SK-N-SH treated with all-trans-retinoic acid at 6 μM for 48 hours (cell line): Measurements from ENCODE around the gene MBNL2.

ENCODE experiments used
- ATAC-seq: fragments of 200-7000 bp; cut with Tn5 transposase; 3 replicates; pipeline ENCODE4 v1.9.1; 2020; ENCODE audit warnings: mild to moderate bottlenecking, moderate library complexity
- ARNTL ChIP-seq: fragments of 450-650 bp; formaldehyde crosslinking; IDR thresholded peaks from 2 replicates; pipeline ENCODE4 v1.5.0; 2020; ENCODE audit warnings: low read depth, mild to moderate bottlenecking, moderate library complexity, borderline replicate concordance
- CSDC2 ChIP-seq: fragments of 250-450 bp; sonication (Bioruptor Pico); IDR thresholded peaks from 2 replicates; pipeline ENCODE4 v1.5.0; 2020; ENCODE audit warnings: mild to moderate bottlenecking, moderate library complexity
- ESRRG ChIP-seq: fragments of 250-450 bp; sonication (Bioruptor Pico); IDR thresholded peaks from 2 replicates; pipeline ENCODE4 v1.6.1; 2021; ENCODE audit warnings: mild to moderate bottlenecking
- GLIS3 ChIP-seq: fragments of 250-450 bp; sonication (Bioruptor Pico); IDR thresholded peaks from 2 replicates; pipeline ENCODE4 v1.5.0; 2020; ENCODE audit warnings: mild to moderate bottlenecking, moderate library complexity
- ISL1 ChIP-seq: fragments of 250-450 bp; sonication (Bioruptor Pico); IDR thresholded peaks from 2 replicates; pipeline ENCODE4 v2.1.2; 2022; ENCODE audit warnings: mild to moderate bottlenecking, moderate library complexity
- OSR1 ChIP-seq: fragments of 250-450 bp; sonication (Bioruptor Pico); IDR thresholded peaks from 2 replicates; pipeline ENCODE4 v1.8.0; 2022; ENCODE audit warnings: moderate library complexity, mild to moderate bottlenecking, inconsistent platforms
- PPARA ChIP-seq: fragments of 250-450 bp; sonication (Bioruptor Pico); IDR thresholded peaks from 2 replicates; pipeline ENCODE4 v1.5.0; 2020; ENCODE audit warnings: mild to moderate bottlenecking, borderline replicate concordance
- RARB ChIP-seq: fragments of 250-450 bp; sonication (Bioruptor Pico); IDR thresholded peaks from 2 replicates; pipeline ENCODE4 v1.8.0; 2021; ENCODE audit warnings: mild to moderate bottlenecking, moderate library complexity
- TCF4 ChIP-seq: fragments of 250-450 bp; sonication (Bioruptor Pico); IDR thresholded peaks from 2 replicates; pipeline ENCODE4 v1.8.0; 2021; ENCODE audit warnings: mild to moderate bottlenecking, moderate library complexity, borderline replicate concordance
- TOX ChIP-seq: fragments of 250-450 bp; sonication (Bioruptor Pico); IDR thresholded peaks from 2 replicates; pipeline ENCODE4 v1.8.0; 2021; ENCODE audit warnings: mild to moderate bottlenecking, moderate library complexity, borderline replicate concordance
- ZC3H10 ChIP-seq: fragments of 250-450 bp; sonication (Bioruptor Pico); IDR thresholded peaks from 2 replicates; pipeline ENCODE4 v1.5.1; 2021; ENCODE audit warnings: mild to moderate bottlenecking, moderate library complexity
- ZFP3 ChIP-seq: fragments of 250-450 bp; sonication (Bioruptor Pico); IDR thresholded peaks from 2 replicates; pipeline ENCODE4 v1.5.0; 2020; ENCODE audit warnings: mild to moderate bottlenecking, moderate library complexity
- ZFP30 ChIP-seq: fragments of 450-650 bp; formaldehyde crosslinking; IDR thresholded peaks from 2 replicates; pipeline ENCODE4 v1.5.0; 2022; ENCODE audit warnings: mild to moderate bottlenecking, moderate library complexity
- ZNF565 ChIP-seq: fragments of 450-650 bp; formaldehyde crosslinking; conservative IDR thresholded peaks from 2 replicates; pipeline ENCODE4 v1.5.0; 2020; ENCODE audit warnings: low read depth, mild to moderate bottlenecking, moderate library complexity
- ZNF70 ChIP-seq: fragments of 450-650 bp; formaldehyde crosslinking; IDR thresholded peaks from 2 replicates; pipeline ENCODE4 v1.5.0; 2020; ENCODE audit warnings: mild to moderate bottlenecking, moderate library complexity
- ZNF8 ChIP-seq: fragments of 450-650 bp; formaldehyde crosslinking; IDR thresholded peaks from 2 replicates; pipeline ENCODE4 v1.5.0; 2020; ENCODE audit warnings: mild to moderate bottlenecking, moderate library complexity
- TF ChIP-seq, protein P1 (sequence below): fragments of 250-450 bp; sonication (Bioruptor Pico); IDR thresholded peaks from 2 replicates; pipeline ENCODE4 v1.5.1; 2020; ENCODE audit warnings: low read depth, mild to moderate bottlenecking, moderate library complexity
- TF ChIP-seq, protein P2 (sequence below): fragments of 250-450 bp; sonication (Bioruptor Pico); IDR thresholded peaks from 2 replicates; pipeline ENCODE4 v1.5.0; 2020; ENCODE audit warnings: mild to moderate bottlenecking, moderate library complexity
- TF ChIP-seq, protein P3 (sequence below): fragments of 250-450 bp; sonication (Bioruptor Pico); IDR thresholded peaks from 2 replicates; pipeline ENCODE4 v1.8.0; 2020; ENCODE audit warnings: mild to moderate bottlenecking, moderate library complexity, borderline replicate concordance
- TF ChIP-seq, protein P4 (sequence below): fragments of 250-450 bp; sonication (Bioruptor Pico); IDR thresholded peaks from 2 replicates; pipeline ENCODE4 v1.5.1; 2021; ENCODE audit warnings: mild to moderate bottlenecking, moderate library complexity
- TF ChIP-seq, protein P5 (sequence below): fragments of 250-450 bp; sonication (Bioruptor Pico); IDR thresholded peaks from 2 replicates; pipeline ENCODE4 v1.8.0; 2021; ENCODE audit warnings: low read depth, mild to moderate bottlenecking, moderate library complexity, borderline replicate concordance

The MBNL2 gene

DNA sequence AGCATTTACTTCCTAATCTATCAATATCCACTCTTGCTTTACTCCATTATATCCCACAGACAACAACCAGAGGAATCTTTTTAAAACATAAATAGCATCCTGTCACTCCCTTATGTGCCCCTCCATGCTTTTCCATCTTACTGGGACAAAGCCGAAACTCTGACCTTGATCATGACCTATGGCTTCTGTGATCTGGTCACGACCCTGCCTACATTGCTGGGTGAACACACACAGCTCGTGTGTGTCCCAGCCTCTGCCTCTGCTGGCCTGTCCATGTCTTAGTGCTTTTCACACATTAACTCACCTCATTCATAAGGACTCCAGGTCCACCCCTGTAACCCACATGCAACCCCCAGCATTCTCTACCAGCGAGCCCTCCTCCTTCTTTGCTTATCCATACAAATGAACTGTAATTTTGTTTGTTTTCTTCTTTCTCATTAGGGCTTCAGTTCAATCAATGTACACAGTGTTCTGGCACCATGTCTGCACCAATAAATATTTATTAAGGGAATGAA, 115.9 kb downstream of the MBNL2 start:
- TF ChIP-seq, protein P1, sequence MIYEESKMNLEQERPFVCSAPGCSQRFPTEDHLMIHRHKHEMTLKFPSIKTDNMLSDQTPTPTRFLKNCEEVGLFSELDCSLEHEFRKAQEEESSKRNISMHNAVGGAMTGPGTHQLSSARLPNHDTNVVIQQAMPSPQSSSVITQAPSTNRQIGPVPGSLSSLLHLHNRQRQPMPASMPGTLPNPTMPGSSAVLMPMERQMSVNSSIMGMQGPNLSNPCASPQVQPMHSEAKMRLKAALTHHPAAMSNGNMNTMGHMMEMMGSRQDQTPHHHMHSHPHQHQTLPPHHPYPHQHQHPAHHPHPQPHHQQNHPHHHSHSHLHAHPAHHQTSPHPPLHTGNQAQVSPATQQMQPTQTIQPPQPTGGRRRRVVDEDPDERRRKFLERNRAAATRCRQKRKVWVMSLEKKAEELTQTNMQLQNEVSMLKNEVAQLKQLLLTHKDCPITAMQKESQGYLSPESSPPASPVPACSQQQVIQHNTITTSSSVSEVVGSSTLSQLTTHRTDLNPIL (CRISPR knock-in tag): no peak
- TF ChIP-seq OSR1: no peak
- TF ChIP-seq ESRRG (CRISPR knock-in tag): no peak
- no peak for TF ChIP-seq RARB (CRISPR knock-in tag)
- TF ChIP-seq ARNTL (CRISPR knock-in tag): no peak
- no peak for TF ChIP-seq ZNF565 (CRISPR knock-in tag)
- TF ChIP-seq ZNF70 (CRISPR knock-in tag): no peak
- no peak for TF ChIP-seq PPARA (CRISPR knock-in tag)
- no peak for TF ChIP-seq ZNF8
- ATAC-seq: no peak

DNA sequence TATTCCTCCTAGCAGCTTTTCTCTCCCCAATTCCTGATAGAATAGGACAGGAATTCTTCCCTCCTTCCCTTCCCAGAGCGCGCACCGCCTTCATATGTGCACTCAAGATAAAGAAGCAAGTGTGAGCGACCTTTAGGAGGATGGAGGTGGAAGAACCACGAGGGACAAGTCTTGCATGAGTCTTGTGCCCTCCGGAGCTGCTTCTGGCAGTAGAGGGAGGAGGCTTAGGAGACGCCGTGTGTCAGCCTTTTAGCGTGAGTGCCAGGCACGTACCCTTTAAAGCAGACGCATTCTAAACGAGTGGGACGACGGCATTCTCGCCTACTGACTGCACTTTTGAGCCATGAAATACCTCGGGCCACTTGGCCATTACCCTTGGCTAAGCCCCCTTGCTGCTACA, 116.4 kb downstream of the MBNL2 start:
- TF ChIP-seq, protein P2, sequence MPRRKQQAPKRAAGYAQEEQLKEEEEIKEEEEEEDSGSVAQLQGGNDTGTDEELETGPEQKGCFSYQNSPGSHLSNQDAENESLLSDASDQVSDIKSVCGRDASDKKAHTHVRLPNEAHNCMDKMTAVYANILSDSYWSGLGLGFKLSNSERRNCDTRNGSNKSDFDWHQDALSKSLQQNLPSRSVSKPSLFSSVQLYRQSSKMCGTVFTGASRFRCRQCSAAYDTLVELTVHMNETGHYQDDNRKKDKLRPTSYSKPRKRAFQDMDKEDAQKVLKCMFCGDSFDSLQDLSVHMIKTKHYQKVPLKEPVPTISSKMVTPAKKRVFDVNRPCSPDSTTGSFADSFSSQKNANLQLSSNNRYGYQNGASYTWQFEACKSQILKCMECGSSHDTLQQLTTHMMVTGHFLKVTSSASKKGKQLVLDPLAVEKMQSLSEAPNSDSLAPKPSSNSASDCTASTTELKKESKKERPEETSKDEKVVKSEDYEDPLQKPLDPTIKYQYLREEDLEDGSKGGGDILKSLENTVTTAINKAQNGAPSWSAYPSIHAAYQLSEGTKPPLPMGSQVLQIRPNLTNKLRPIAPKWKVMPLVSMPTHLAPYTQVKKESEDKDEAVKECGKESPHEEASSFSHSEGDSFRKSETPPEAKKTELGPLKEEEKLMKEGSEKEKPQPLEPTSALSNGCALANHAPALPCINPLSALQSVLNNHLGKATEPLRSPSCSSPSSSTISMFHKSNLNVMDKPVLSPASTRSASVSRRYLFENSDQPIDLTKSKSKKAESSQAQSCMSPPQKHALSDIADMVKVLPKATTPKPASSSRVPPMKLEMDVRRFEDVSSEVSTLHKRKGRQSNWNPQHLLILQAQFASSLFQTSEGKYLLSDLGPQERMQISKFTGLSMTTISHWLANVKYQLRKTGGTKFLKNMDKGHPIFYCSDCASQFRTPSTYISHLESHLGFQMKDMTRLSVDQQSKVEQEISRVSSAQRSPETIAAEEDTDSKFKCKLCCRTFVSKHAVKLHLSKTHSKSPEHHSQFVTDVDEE (CRISPR knock-in tag): no peak
- TF ChIP-seq, protein P3, sequence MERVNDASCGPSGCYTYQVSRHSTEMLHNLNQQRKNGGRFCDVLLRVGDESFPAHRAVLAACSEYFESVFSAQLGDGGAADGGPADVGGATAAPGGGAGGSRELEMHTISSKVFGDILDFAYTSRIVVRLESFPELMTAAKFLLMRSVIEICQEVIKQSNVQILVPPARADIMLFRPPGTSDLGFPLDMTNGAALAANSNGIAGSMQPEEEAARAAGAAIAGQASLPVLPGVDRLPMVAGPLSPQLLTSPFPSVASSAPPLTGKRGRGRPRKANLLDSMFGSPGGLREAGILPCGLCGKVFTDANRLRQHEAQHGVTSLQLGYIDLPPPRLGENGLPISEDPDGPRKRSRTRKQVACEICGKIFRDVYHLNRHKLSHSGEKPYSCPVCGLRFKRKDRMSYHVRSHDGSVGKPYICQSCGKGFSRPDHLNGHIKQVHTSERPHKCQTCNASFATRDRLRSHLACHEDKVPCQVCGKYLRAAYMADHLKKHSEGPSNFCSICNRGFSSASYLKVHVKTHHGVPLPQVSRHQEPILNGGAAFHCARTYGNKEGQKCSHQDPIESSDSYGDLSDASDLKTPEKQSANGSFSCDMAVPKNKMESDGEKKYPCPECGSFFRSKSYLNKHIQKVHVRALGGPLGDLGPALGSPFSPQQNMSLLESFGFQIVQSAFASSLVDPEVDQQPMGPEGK: no peak
- TF ChIP-seq ARNTL (CRISPR knock-in tag): no peak
- TF ChIP-seq GLIS3 (CRISPR knock-in tag): no peak
- no peak for TF ChIP-seq TOX (CRISPR knock-in tag)
- no peak for TF ChIP-seq TCF4 (CRISPR knock-in tag)
- TF ChIP-seq ZC3H10: no peak
- TF ChIP-seq, protein P4, sequence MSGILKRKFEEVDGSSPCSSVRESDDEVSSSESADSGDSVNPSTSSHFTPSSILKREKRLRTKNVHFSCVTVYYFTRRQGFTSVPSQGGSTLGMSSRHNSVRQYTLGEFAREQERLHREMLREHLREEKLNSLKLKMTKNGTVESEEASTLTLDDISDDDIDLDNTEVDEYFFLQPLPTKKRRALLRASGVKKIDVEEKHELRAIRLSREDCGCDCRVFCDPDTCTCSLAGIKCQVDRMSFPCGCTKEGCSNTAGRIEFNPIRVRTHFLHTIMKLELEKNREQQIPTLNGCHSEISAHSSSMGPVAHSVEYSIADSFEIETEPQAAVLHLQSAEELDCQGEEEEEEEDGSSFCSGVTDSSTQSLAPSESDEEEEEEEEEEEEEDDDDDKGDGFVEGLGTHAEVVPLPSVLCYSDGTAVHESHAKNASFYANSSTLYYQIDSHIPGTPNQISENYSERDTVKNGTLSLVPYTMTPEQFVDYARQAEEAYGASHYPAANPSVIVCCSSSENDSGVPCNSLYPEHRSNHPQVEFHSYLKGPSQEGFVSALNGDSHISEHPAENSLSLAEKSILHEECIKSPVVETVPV (CRISPR knock-in tag): no peak
- no peak for ATAC-seq

DNA sequence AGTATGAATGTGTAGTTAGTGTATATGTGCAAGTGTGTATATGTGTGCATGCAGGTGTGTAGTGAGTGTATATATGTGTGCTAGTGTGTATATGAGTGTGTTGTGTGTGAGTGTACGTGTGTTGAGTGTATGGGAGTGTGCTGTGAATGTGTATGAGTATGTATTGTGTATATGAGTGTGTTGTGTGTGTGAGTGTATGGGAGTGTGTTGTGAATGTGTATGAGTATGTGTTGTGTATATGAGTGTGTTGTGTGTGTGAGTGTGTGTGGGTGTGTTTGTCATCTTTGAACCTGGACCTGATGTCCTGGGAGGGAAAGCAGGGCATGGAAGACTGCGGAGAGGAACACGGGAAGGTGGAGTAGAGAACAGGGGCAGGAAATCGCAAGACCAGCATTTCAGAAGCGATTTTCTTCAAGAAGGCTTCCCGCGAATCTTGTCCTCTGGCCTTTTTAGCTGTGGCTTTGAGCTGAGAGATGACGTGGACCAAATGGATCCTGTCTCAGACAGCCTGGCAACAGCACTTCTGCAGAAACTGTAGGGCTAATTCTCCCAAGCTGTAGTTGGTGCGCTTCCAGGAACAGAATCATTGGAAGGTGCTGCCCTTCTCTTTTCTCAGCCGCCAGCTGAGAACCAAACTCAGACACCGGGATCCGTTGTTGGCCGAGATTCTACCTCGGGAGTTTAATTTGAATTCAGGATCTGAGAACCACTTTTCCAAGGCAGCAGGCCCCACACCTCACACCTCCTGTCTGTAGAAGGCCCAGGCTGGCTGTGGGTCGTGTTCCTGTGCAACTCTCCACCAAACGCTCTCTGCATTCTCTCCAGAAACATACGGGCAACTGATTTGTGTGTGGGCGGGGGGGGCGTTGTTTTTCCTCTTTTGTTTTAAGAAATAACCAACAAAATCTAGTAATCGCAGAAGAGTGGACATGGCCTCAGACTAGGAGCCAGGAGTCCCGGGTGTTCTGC, 117.2 kb downstream of the MBNL2 start:
- TF ChIP-seq ISL1 (CRISPR knock-in tag): no peak
- TF ChIP-seq CSDC2 (CRISPR knock-in tag): no peak
- TF ChIP-seq ESRRG (CRISPR knock-in tag): no peak
- TF ChIP-seq, protein P1 (CRISPR knock-in tag): no peak
- TF ChIP-seq, protein P5, sequence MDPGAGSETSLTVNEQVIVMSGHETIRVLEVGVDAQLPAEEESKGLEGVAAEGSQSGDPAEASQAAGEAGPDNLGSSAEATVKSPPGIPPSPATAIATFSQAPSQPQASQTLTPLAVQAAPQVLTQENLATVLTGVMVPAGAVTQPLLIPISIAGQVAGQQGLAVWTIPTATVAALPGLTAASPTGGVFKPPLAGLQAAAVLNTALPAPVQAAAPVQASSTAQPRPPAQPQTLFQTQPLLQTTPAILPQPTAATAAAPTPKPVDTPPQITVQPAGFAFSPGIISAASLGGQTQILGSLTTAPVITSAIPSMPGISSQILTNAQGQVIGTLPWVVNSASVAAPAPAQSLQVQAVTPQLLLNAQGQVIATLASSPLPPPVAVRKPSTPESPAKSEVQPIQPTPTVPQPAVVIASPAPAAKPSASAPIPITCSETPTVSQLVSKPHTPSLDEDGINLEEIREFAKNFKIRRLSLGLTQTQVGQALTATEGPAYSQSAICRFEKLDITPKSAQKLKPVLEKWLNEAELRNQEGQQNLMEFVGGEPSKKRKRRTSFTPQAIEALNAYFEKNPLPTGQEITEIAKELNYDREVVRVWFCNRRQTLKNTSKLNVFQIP (CRISPR knock-in tag): no peak
- TF ChIP-seq OSR1: no peak
- TF ChIP-seq ZC3H10: no peak
- TF ChIP-seq PPARA (CRISPR knock-in tag): no peak
- TF ChIP-seq ZFP3: no peak
- TF ChIP-seq TOX (CRISPR knock-in tag): no peak
- no peak for TF ChIP-seq ZFP30 (CRISPR knock-in tag)
- peak; percentile 76 for ATAC-seq
